K562 (cell line): ENCODE data around the gene MTHFR. TPM values are rescaled to one million over a fixed set of nuclear protein-coding genes. Genes with fewer than 3 reads are reported as not detected.

Source experiments
- EP300 ChIP-seq: IDR thresholded peaks from 2 replicates; pipeline ENCODE4 v1.6.1; 2012; ENCODE audit warnings: low read length, improper control_type of control experiment
- FOXK2 ChIP-seq, 2 experiments: fragments of 450-650 bp; IDR thresholded peaks in 1 of 2; conservative IDR thresholded peaks in 1 of 2; 2 replicates each; pipeline ENCODE4 v1.6.1; 2016; ENCODE audit warnings: low read depth in 2 of 2, mild to moderate bottlenecking in 1 of 2
- GATAD2A ChIP-seq: fragments of 450-650 bp; IDR thresholded peaks from 2 replicates; pipeline ENCODE4 v1.6.1; 2017
- MBD2 ChIP-seq: sonication (generic); IDR thresholded peaks from 2 replicates; pipeline ENCODE4 v1.6.1; 2016; ENCODE audit warnings: low read depth, borderline replicate concordance
- MIER1 ChIP-seq: fragments of 450-650 bp; IDR thresholded peaks from 2 replicates; pipeline ENCODE4 v1.6.1; 2016; ENCODE audit warnings: antibody characterized with exemption, mild to moderate bottlenecking, low read depth
- NFIX ChIP-seq: fragments of 250-450 bp; sonication (Bioruptor Pico); IDR thresholded peaks from 2 replicates; pipeline ENCODE4 v1.4.0; 2020; ENCODE audit warnings: low read depth, mild to moderate bottlenecking, moderate library complexity
- NFXL1 ChIP-seq: fragments of 450-650 bp; formaldehyde crosslinking; IDR thresholded peaks from 2 replicates; pipeline ENCODE4 v1.4.0; 2021; ENCODE audit warnings: mild to moderate bottlenecking
- PHF20 ChIP-seq: fragments of 450-650 bp; IDR thresholded peaks from 2 replicates; pipeline ENCODE4 v1.6.1; 2018; ENCODE audit not compliant: partially characterized antibody
- POLR2B ChIP-seq: fragments of 450-650 bp; IDR thresholded peaks from 2 replicates; pipeline ENCODE4 v1.6.1; 2018; ENCODE audit warnings: low read depth; ENCODE audit not compliant: partially characterized antibody
- PTBP1 ChIP-seq: fragments of 200-400 bp; formaldehyde crosslinking; IDR thresholded peaks from 2 replicates; pipeline ENCODE4 v1.6.1; 2017; ENCODE audit warnings: low read depth, low read length
- PYGO2 ChIP-seq: fragments of 450-650 bp; IDR thresholded peaks from 2 replicates; pipeline ENCODE4 v1.6.1; 2016; ENCODE audit warnings: mild to moderate bottlenecking, missing genetic modification characterization, moderate library complexity, missing compliant biosample characterization
- RBBP5 ChIP-seq: fragments of 200-600 bp; sonication (generic); IDR thresholded peaks from 2 replicates; pipeline ENCODE4 v1.6.1; 2012; ENCODE audit warnings: borderline replicate concordance, mild to moderate bottlenecking, low read length, control low read depth, inconsistent platforms; ENCODE audit not compliant: insufficient read depth, poor library complexity, severe bottlenecking
- ZNF766 ChIP-seq: fragments of 200-800 bp; sonication (Bioruptor generic); conservative IDR thresholded peaks from 2 replicates; pipeline ENCODE4 v1.6.1; 2016; ENCODE audit warnings: missing genetic modification characterization, missing compliant biosample characterization
- polyA plus RNA-seq, 8 experiments: library from polyadenylated mRNA; depleted of rRNA in 4 of 8; stranded (reverse) in 5 of 8; unstranded in 3 of 8; fragments of >200 nt; fragmentation: Nextera tagmentation in 2 of 8; fragmentation: Illumina TruSeq in 1 of 8; extraction: Ambion mirVana in 2 of 8; extraction: Trizol in 1 of 8; gene quantifications; 2 replicates each; pipeline versions ENCODE4 v1.2.1 to v1.2.3, GENCODE V29; 2011 to 2014; ENCODE audit warnings: inconsistent platforms in 1 of 8, missing spikeins in 1 of 8
- total RNA-seq, 7 experiments: library from RNA; depleted of rRNA in 6 of 7; stranded (reverse); fragments of >200 nt in 6 of 7; fragmentation: Illumina TruSeq in 2 of 7; extraction: Trizol in 2 of 7; gene quantifications; 2 replicates each; pipeline versions ENCODE4 v1.2.1 to v1.2.3, GENCODE V29; 2011 to 2021; ENCODE audit warnings: low replicate concordance in 1 of 7
- TF ChIP-seq, protein P1 (sequence below), 2 experiments: fragments of 450-650 bp; formaldehyde crosslinking in 1 of 2; IDR thresholded peaks; 2 replicates each; pipeline versions ENCODE4 v1.4.0 to v1.6.1; 2014 to 2020; ENCODE audit warnings: mild to moderate bottlenecking in 2 of 2, borderline replicate concordance in 1 of 2, low read depth in 1 of 2
- TF ChIP-seq, protein P2 (sequence below): fragments of 450-650 bp; IDR thresholded peaks from one replicate; pipeline ENCODE4 v1.6.1; 2018; ENCODE audit warnings: mild to moderate bottlenecking, moderate library complexity; ENCODE audit not compliant: partially characterized antibody
- TF ChIP-seq, protein P3 (sequence below): fragments of 250-450 bp; sonication (Bioruptor Pico); IDR thresholded peaks from 2 replicates; pipeline ENCODE4 v1.5.0; 2022; ENCODE audit warnings: mild to moderate bottlenecking

The MTHFR gene
- total and polyA plus RNA-seq, 9 of the 15 experiments (the other 6 are each of a cell fraction or from before 2014, with no cell fraction given): 5.0 to 104 (median 62.6) TPM

DNA sequence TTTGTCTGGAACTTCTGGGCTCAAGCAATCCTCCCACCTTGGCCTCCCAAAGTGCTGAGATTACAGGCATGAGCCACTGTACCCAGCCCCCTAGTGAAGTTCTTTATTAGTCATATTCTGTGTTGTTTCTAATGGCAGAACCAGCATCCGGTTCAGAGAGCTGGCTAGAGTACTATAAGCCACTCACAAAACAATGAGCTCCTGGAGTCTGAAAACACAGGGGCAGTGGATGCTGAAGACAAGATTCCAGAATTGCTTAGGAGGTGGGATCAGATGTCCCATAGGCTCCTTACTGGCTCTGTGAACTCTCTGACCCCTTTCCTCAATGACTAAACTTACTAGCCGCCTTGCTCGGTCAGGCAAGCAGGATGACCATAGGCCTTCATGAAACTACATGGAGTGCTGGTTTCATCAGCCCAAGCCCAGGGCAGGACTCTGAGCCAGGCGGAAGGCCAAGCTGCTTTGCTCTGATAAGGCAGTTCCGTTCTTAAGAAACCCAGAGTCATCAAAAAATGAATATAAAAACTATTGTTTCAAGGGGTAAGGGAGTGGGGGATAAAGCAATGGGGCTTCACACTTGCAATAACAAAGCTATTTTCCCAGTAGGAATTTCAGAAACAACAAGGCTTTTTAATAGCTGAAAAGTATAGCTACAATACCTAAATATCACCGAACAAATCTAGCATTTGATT lies 8.1 kb downstream of the MTHFR start (continued):
- TF ChIP-seq, protein P1, sequence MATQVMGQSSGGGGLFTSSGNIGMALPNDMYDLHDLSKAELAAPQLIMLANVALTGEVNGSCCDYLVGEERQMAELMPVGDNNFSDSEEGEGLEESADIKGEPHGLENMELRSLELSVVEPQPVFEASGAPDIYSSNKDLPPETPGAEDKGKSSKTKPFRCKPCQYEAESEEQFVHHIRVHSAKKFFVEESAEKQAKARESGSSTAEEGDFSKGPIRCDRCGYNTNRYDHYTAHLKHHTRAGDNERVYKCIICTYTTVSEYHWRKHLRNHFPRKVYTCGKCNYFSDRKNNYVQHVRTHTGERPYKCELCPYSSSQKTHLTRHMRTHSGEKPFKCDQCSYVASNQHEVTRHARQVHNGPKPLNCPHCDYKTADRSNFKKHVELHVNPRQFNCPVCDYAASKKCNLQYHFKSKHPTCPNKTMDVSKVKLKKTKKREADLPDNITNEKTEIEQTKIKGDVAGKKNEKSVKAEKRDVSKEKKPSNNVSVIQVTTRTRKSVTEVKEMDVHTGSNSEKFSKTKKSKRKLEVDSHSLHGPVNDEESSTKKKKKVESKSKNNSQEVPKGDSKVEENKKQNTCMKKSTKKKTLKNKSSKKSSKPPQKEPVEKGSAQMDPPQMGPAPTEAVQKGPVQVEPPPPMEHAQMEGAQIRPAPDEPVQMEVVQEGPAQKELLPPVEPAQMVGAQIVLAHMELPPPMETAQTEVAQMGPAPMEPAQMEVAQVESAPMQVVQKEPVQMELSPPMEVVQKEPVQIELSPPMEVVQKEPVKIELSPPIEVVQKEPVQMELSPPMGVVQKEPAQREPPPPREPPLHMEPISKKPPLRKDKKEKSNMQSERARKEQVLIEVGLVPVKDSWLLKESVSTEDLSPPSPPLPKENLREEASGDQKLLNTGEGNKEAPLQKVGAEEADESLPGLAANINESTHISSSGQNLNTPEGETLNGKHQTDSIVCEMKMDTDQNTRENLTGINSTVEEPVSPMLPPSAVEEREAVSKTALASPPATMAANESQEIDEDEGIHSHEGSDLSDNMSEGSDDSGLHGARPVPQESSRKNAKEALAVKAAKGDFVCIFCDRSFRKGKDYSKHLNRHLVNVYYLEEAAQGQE (IDR thresholded peaks at IDR 0.05; ENCODE audit: borderline replicate concordance): peak; percentile 61
- TF ChIP-seq, protein P1 (CRISPR knock-in tag; IDR thresholded peaks at IDR 0.05; ENCODE audit: low read depth): no peak
- TF ChIP-seq PYGO2 (tag) (peak; percentile 75; the same call in 1 of the 2 replicates), GATAD2A (no peak), NFXL1 (peak; percentile 9; the same call in 1 of the 2 replicates), PHF20 (no peak), MIER1 (no peak), RBBP5 (peak; percentile 76), NFIX (CRISPR knock-in tag) (0 out of 2 replicates have a peak, but pooled peaks have one; percentile 27), FOXK2 (conservative IDR thresholded peaks at IDR 0.05 in 1 of 2, IDR thresholded peaks at IDR 0.05 in 1 of 2; ENCODE audit: low read depth in 2 of 2) (peak; percentile 40 to 53), EP300 (peak; percentile 99), POLR2B (peak; percentile 53), MBD2 (peak; percentile 50; the same call in 1 of the 2 replicates), PTBP1 (no peak), ZNF766 (CRISPR knock-in tag) (peak; percentile 99)
- TF ChIP-seq, protein P2, sequence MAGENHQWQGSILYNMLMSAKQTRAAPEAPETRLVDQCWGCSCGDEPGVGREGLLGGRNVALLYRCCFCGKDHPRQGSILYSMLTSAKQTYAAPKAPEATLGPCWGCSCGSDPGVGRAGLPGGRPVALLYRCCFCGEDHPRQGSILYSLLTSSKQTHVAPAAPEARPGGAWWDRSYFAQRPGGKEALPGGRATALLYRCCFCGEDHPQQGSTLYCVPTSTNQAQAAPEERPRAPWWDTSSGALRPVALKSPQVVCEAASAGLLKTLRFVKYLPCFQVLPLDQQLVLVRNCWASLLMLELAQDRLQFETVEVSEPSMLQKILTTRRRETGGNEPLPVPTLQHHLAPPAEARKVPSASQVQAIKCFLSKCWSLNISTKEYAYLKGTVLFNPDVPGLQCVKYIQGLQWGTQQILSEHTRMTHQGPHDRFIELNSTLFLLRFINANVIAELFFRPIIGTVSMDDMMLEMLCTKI: no peak
- TF ChIP-seq, protein P3, sequence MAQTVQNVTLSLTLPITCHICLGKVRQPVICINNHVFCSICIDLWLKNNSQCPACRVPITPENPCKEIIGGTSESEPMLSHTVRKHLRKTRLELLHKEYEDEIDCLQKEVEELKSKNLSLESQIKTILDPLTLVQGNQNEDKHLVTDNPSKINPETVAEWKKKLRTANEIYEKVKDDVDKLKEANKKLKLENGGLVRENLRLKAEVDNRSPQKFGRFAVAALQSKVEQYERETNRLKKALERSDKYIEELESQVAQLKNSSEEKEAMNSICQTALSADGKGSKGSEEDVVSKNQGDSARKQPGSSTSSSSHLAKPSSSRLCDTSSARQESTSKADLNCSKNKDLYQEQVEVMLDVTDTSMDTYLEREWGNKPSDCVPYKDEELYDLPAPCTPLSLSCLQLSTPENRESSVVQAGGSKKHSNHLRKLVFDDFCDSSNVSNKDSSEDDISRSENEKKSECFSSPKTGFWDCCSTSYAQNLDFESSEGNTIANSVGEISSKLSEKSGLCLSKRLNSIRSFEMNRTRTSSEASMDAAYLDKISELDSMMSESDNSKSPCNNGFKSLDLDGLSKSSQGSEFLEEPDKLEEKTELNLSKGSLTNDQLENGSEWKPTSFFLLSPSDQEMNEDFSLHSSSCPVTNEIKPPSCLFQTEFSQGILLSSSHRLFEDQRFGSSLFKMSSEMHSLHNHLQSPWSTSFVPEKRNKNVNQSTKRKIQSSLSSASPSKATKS: 0 out of 2 replicates have a peak, but pooled peaks have one; percentile 55
